GM18909 (cell line): ENCODE measurements around the gene MVK.

ENCODE experiments used
- ATAC-seq: cut with Tn5 transposase; IDR thresholded peaks from one replicate; pipeline ENCODE4 v1.9.1; 2021; ENCODE audit warnings: mild to moderate bottlenecking; ENCODE audit not compliant: unreplicated experiment, poor library complexity

The MVK gene

DNA sequence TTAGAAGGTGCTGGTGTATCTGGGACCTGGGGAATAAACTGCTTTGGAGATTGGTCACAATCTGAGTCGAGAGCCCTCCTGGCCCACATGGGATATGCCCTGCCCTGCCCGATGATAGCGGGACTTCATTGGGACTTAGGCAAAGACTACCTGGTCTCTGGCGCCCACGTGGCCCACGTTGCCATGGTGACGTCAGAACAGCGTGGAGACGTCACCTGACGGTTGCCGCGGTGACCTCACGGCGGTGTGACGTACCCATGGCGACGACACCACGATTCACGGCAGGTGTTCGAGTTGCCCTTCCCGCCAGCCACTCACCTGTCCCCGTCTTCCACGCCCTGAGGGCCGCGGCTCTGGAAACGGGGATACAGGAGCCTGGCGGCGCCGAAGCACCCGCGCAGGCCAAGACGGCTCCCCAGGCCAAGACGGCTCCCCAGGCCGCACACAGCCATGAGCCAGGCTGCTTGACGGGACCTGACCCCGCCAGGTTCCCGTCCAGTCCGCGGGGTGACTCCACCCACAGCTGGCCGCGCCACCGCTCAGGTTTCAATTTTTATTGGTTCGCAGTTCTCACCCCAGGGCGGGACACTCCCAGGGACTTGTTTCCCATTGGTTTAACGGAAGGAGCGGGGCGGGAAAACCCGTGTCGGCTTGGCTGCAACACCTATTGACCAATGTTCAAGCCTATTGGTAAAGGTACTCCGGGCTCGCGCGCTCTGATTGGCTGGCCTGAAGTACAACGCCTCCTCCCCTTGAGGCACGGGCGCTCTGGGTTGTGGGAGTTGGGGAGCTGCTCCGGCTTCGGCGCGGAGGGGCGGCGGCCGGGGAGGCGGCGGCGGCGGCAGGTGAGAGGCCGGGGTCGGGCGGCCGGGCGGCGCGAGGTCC is at the start of gene MVK, which contains the start of gene MMAB:
MVK (plus strand) TSS at position 766 of the 885 bp plus-strand sequence. CDS start 1,029 bp downstream, outside the sequence.
MMAB (minus strand) TSS at position 476 of the 885 bp plus-strand sequence; CDS start at position 452, 24 bp downstream.
- peak; percentile 94 for ATAC-seq

DNA sequence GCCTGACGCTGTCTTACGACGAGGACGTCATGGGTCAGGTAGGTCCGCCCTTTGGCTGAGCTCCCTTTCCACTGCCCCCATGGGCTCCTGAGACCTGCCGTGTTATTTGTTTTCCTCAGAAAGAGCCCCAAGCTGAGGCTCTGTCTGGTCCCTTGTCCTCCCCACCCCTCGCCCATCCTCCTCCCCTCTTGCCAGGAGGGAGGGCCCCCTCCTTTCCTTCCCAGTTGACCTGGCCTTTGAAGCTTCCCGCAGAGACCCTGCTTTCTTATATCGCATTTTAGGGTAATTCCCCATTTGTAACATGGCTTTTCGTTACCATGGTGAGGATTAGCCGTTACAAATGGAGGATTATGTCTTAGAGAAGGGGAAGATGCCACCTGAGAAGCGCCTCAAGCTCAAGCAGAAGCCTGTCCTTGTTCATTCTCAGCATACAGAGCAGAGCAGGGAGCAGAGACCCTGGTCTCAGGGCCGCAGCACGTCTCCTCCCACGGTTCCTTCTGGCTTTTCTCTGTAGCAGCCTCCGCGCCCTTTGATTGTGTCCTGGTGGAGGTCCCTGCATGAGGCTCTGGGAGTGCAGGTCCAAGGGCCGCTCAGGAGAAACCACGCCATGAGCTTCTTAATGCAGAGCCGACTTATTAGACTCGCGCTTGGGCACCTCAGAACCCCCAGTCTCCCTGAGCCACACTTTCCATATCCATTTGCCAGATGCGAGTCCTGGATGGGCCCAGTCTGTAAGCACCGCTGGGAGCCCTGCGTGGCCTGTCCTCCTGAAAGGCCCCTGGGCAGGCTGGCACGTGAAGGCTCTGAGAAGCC is 48.9 kb upstream of the MVK start:
- no peak for ATAC-seq

GRCh38 chr12:109525279-109525585 is 48.4 kb upstream of the MVK start:
- no peak for ATAC-seq

GRCh38 chr12:109527489-109528123 is 46.0 kb upstream of the MVK start:
- no peak for ATAC-seq

DNA sequence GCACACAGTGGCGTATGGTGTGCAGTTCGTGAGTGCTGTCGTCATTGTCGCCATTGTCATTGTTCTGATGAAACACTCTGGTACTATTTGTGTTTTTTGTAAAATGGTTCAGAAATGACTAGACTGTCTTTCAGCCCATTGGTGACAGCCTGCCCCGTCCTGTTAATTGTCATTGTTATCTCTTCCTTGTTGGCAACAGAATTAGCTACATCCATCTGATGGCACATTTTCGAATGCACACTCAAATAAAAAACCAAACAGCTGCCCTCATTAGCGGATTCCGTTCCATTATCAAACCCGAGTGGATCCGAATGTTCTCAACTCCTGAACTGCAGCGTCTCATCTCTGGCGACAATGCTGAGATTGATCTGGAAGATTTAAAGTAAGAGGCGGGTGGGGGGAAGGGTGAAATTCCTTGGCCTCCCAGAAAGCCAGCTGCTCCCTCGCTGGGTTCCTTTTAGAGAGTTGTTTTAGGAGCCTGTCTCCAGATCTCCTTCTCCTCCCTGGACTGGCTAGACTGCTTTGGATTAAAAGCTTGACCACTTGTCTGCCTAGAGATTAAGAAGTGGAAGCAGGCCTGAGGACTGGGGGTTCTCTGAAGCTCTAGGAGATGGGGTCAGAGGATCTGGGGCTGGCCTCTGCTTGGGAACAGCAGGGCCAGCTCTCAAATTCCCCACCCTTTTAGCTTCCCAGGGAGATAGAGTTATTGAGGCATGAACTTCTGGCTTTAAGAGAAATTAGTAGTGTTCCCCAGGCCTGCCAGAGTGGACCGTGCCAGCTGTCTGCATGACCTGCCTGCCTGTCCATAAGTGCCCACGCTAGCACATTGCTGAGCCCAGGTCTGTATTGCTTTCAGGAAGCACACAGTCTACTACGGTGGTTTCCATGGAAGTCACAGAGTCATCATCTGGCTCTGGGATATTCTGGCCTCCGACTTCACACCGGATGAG is 43.6 kb upstream of the MVK start:
- no peak for ATAC-seq

GRCh38 chr12:109531411-109531810 is 42.2 kb upstream of the MVK start:
- ATAC-seq, result no peak

GRCh38 chr12:109532721-109533486 is 40.7 kb upstream of the MVK start:
- ATAC-seq, result no peak

GRCh38 chr12:109533487-109533740 is 40.2 kb upstream of the MVK start:
- no peak for ATAC-seq

DNA sequence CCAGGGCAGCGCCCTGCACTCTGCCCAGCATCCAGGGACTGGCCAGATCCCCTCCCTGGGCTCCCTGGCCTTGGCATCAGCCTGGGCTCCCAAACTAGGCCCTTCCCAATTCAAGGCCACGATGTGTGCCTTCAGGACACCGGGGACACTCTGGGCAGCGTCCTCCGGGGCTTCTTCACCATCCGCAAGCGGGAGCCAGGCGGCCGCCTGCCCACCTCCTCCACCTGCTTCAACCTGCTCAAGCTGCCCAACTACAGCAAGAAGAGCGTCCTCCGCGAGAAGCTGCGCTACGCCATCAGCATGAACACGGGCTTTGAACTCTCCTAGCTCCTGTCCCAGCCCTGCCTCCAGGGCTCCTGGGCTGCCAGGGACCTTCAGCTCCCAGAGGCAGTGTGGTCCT is 39.1 kb upstream of the MVK start:
- no peak for ATAC-seq

GRCh38 chr12:109535231-109535862 is 38.2 kb upstream of the MVK start:
- no peak for ATAC-seq

- ATAC-seq, result no peak
Measured at GRCh38 chr12:109535863-109536250, 37.7 kb upstream of the MVK start.

GRCh38 chr12:109537136-109537535 is 36.5 kb upstream of the MVK start:
- no peak for ATAC-seq

GRCh38 chr12:109538191-109538863 is 35.3 kb upstream of the MVK start:
- no peak for ATAC-seq

DNA sequence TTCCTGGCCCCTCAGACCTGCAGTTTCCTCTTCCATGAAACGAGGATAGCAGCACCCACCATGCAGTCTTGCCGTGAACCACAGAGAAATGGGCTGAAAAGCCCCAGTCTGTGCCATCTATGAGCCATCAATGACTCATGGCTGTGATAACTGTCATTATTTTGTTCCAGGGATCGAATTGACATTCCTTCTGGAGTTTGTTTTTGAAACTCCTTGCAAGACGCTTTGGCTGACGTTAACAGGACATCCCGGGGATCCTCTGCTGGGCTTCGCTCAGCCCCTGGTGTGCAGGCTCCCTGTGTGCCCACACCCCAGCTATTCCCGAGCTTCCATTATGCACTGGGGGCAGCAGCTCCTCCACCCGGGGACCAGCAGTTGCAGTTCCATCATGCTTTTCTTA is 34.1 kb upstream of the MVK start:
- ATAC-seq, result no peak

- ATAC-seq, result no peak
Measured at GRCh38 chr12:109540526-109541412, 32.8 kb upstream of the MVK start.

- no peak for ATAC-seq
Measured at GRCh38 chr12:109541413-109541726, 32.2 kb upstream of the MVK start.

DNA sequence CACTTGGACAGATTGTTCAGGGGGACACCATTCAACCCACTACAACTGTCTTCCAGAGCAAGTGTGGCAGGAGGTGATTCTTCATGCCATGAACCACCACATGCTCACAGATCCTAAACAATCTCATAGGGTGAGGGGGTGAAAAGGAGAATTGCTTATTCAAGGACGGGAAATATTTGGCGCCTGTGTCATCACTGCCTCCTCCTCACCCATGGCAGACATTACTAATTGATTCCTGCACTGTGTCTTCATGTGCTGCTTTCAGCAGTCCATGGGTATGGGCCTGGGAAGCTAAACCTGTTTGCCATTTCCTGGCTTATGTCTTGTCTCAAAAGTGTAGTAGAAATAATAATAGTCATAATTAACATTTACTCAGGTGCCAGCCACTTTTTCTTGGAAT is 31.6 kb upstream of the MVK start:
- ATAC-seq, result no peak

- ATAC-seq, result no peak
Measured at GRCh38 chr12:109542876-109543275, 30.7 kb upstream of the MVK start.
